ENCODE data around the gene PTGFRN.
A peak's percentile ranks its signal among the peaks of the same experiment; 100 is the strongest.

PTGFRN gene

DNA sequence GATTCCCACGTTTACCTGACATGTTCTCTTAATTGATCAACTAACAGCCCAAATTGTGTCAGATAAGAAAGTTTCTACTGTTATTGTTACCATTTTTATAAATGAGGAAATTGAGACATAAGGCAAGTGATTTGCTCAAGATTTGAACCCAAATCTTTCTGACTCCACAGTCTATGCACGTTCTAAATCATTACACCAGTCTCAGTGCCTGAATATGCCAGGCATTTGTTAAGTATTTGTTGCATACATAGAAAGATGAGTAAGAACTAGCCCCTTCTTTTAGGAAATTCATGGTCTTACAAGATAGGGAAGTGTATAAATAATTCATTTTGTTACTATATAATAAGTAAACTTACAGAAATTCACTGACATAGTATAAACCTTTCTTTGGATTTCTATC, 84.7 kb downstream of the PTGFRN start:
- no peak overlapping the region for H3K4me3 ChIP-seq (ENCODE audit: low read depth, low read length)
- no peak for DNase-seq (ENCODE audit: low read depth)
- TF ChIP-seq, protein P1, sequence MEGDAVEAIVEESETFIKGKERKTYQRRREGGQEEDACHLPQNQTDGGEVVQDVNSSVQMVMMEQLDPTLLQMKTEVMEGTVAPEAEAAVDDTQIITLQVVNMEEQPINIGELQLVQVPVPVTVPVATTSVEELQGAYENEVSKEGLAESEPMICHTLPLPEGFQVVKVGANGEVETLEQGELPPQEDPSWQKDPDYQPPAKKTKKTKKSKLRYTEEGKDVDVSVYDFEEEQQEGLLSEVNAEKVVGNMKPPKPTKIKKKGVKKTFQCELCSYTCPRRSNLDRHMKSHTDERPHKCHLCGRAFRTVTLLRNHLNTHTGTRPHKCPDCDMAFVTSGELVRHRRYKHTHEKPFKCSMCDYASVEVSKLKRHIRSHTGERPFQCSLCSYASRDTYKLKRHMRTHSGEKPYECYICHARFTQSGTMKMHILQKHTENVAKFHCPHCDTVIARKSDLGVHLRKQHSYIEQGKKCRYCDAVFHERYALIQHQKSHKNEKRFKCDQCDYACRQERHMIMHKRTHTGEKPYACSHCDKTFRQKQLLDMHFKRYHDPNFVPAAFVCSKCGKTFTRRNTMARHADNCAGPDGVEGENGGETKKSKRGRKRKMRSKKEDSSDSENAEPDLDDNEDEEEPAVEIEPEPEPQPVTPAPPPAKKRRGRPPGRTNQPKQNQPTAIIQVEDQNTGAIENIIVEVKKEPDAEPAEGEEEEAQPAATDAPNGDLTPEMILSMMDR (IDR thresholded peaks at IDR 0.05; ENCODE audit: insufficient read depth, low read depth, low read length, missing control alignments): no peak

DNA sequence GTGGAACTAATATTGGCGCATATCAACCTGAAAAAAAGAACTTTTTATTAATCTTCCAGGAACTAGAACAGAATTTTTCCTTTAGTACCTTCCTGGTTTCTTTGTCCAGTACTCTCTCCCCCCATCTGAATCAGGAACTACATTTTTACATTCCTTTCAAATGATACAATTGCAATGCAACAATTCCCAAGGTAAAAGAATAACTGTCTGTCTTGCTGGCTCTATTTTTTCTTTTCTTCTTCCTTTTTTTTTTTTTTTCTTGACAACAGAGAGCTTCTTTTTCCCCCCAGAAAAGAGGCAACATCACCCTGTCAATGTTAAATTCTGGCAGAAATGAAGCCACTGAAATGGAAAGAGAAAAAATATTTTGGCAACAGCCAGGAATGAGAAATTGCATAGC, 87.3 kb downstream of the PTGFRN start:
- no peak overlapping the region for H3K4me3 ChIP-seq (ENCODE audit: low read depth, low read length)
- DNase-seq (ENCODE audit: low read depth): no peak
- TF ChIP-seq, protein P1 (IDR thresholded peaks at IDR 0.05; ENCODE audit: insufficient read depth, low read depth, low read length, missing control alignments): no peak

DNA sequence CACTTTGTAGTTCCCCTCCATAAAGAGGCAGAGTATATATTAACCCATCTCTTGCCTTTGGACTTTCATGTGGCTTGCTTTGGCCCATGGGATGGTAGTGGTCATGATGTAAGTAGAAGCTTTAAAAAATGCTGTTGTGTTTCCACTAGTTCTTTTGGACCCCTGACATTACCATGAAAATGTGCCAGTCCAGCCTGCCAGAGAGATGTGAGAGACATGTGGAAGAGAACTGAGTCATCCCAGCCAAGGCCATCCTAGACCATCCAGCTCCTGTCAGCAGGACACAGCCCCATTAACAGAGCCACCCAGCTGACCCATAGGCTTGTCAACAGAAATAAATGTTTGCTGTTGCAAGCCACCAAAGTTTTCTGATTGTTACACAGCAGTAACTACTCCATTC, 87.9 kb downstream of the PTGFRN start:
- TF ChIP-seq, protein P1 (IDR thresholded peaks at IDR 0.05; ENCODE audit: insufficient read depth, low read depth, low read length, missing control alignments): no peak
- no peak for DNase-seq (ENCODE audit: low read depth)
- no peak overlapping the region for H3K4me3 ChIP-seq (ENCODE audit: low read depth, low read length)

DNA sequence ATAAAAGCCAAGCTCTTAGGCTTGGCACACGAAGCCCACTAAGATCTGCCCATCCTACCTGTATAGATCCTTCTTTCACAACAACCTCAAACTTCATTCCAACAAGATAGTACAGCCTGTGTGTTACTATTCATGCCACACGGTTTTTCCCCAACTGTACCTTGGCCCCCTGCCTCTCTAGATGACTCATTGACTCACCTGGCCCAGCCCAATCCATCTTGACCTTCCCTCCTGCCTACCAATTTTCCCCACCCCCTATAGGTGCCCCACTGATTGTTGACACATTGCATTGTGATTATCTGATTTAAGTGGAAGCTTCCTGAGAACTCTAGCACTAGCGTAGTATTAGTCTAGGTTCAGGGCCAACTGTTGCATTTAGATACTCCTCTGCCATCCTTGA, 89.9 kb downstream of the PTGFRN start:
- TF ChIP-seq, protein P1 (IDR thresholded peaks at IDR 0.05; ENCODE audit: insufficient read depth, low read depth, low read length, missing control alignments): no peak
- no peak for DNase-seq (ENCODE audit: low read depth)
- H3K4me3 ChIP-seq (ENCODE audit: low read depth, low read length): no peak overlapping the region

DNA sequence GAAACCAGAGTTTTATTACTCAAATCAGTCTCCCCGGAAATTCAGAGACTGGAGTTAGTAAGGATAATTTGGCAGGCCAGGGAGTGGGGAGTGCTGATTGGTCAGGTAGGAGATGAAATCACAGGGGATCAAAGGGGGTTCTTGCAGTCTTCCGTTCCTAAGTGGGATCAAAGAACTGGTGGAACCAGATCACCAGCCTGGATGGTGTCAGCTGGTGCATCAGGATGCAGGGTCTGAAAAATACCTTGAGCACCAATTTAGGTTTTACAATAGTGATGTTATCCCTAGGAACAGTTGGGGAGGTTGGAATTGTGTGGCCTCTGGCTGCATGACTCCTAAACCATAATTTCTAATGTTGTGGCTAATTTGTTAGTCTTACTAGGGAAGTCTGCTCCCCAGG, 90.4 kb downstream of the PTGFRN start:
- no peak for DNase-seq (ENCODE audit: low read depth)

DNA sequence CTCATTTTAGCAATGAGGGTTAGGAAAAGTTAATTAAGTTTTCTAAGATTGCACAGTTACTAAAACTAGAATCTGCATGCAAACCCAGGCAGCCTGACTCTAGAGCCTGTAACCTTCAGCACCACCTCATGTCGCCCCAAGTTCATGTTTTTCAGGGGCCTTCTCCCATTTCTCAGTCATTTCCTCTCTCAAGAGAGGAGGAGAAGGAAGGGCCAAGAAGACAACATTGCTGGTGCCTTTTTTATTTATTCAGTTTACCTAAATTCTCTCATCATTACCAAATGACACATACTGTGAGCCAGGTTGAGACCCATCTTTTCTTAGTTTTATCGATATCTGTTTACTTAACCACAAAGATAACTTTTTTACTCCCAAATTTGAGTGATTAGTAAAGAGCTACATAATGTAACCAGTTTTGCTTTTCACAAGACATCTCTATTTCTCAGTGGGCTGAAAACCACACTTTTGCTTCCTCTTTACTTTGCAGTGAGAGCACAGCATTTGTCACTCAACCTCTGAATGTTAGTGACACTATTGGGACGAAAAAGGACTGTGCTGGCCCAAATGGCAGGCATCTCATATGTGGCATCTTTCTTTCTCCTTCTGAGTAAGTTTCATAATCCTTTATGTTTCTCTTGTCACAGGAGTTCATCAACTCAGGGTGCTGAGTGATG, 91.7 kb downstream of the PTGFRN start, which contains the start of gene CD101:
Gene CD101, plus strand, starts transcription at position 507 of the 674 bp plus-strand sequence. Its CDS starts 58 bp downstream, at position 565.
- peak; percentile 87 for DNase-seq (ENCODE audit: low read depth)
- peak within 1 kb of the TSS; percentile 18; the same call in 1 of the 2 replicates for H3K4me3 ChIP-seq (ENCODE audit: low read depth, low read length)
- TF ChIP-seq, protein P1 (IDR thresholded peaks at IDR 0.05; ENCODE audit: insufficient read depth, low read depth, low read length, missing control alignments): no peak

More for the DNA sequence above, 90.4 kb downstream of the PTGFRN start:
- H3K4me3 ChIP-seq (ENCODE audit: low read depth, low read length): no peak overlapping the region
- TF ChIP-seq, protein P1 (IDR thresholded peaks at IDR 0.05; ENCODE audit: insufficient read depth, low read depth, low read length, missing control alignments): no peak

Data from GM12865 (cell line).